SK-N-MC (cell line): Measurements from ENCODE around the gene PDE7B.

Experiments used
- EZH2 ChIP-seq: fragments of 200-600 bp; sonication (generic); IDR thresholded peaks from one replicate; pipeline ENCODE4 v1.6.1; 2017; ENCODE audit warnings: antibody characterized with exemption
- FOXP2 ChIP-seq: optimal IDR thresholded peaks from 2 replicates; pipeline ENCODE3; 2011; ENCODE audit warnings: mild to moderate bottlenecking, moderate library complexity; ENCODE audit not compliant: insufficient read depth; ENCODE audit errors: extremely low read length, control extremely low read depth
- POLR2AphosphoS5 ChIP-seq: IDR thresholded peaks from 2 replicates; pipeline ENCODE4 v1.6.1; 2012; ENCODE audit warnings: mild to moderate bottlenecking, low read depth, low read length, borderline replicate concordance

DNA sequence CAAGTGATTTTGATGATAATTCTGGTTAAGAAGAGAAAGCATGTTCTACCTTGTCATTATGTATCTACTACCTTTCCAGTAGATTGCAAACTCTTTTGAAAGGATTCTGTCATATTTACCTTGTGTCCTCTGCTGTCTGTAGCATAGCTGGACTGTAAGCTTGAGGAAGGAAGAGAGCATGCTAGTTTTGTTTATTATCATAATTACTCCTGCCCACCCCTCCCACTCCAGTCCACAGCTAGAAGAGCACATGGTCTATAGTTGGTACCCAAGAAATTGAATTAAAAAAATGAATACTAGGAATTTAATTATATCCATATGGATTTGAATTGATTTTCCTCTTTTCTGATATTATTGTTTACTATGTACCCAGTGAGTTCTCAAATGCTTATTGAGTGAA, 40.2 kb downstream of the PDE7B start:
- no peak for TF ChIP-seq POLR2AphosphoS5
- TF ChIP-seq EZH2: no peak
- TF ChIP-seq FOXP2: no peak
